Gastrocnemius medialis (tissue), 4 donors: ENCODE results near the gene FSTL1. TPM values are rescaled to one million over a fixed set of nuclear protein-coding genes. Genes with fewer than 3 reads are reported as not detected.

ENCODE experiments used
- ATAC-seq, 2 donors: fragments of 150-250 bp; one replicate each; pipeline ENCODE4 v1.9.1; 2016
- DNase-seq, 2 donors: peaks; one replicate each; pipeline ENCODE4 v3.0.0-alpha.2; 2019
- H3K27ac ChIP-seq, 4 donors: fragments of 200-600 bp; sonication (generic); 1 replicate in 1 of 4; 2 replicates in 3 of 4; pipeline ENCODE4 v1.5.1; 2016 to 2018; ENCODE audit warnings: mild to moderate bottlenecking in 2 of 4, moderate library complexity in 1 of 4
- H3K27me3 ChIP-seq, 3 donors: fragments of 200-600 bp; sonication (generic) in 2 of 3; 1 replicate in 1 of 3; 2 replicates in 2 of 3; pipeline versions ENCODE4 v1.5.1 to v1.6.0; 2016 to 2019; ENCODE audit warnings: mild to moderate bottlenecking in 1 of 3, moderate library complexity in 1 of 3
- H3K36me3 ChIP-seq, 2 donors: fragments of 200-600 bp; sonication (generic) in 1 of 2; one replicate each; pipeline ENCODE4 v1.5.1; 2017 to 2018
- H3K4me1 ChIP-seq, 2 donors: fragments of 200-600 bp; sonication (generic) in 1 of 2; one replicate each; pipeline ENCODE4 v1.5.1; 2016 to 2017; ENCODE audit warnings: mild to moderate bottlenecking in 2 of 2
- H3K4me3 ChIP-seq, 4 donors: fragments of 200-600 bp; sonication (generic) in 3 of 4; 1 replicate in 1 of 4; 2 replicates in 3 of 4; pipeline ENCODE4 v1.5.1; 2016 to 2019; ENCODE audit warnings: mild to moderate bottlenecking in 2 of 4
- H3K9me3 ChIP-seq, 3 donors: fragments of 200-600 bp; sonication (generic) in 2 of 3; 1 replicate in 1 of 3; 2 replicates in 2 of 3; pipeline ENCODE4 v1.5.1; 2016 to 2019
- CTCF ChIP-seq, 5 experiments: fragments of 450-650 bp in 3 of 5; fragments of 200-600 bp in 2 of 5; sonication (generic) in 2 of 5; IDR thresholded peaks in 4 of 5; conservative IDR thresholded peaks in 1 of 5; 1 replicate in 4 of 5; 2 replicates in 1 of 5; pipeline ENCODE4 v1.5.1; 2016 to 2019; ENCODE audit warnings: antibody characterized with exemption in 5 of 5, mild to moderate bottlenecking in 3 of 5, moderate library complexity in 3 of 5
- POLR2A ChIP-seq, 2 donors: fragments of 450-650 bp; IDR thresholded peaks; one replicate each; pipeline ENCODE4 v1.6.1; 2017; ENCODE audit warnings: antibody characterized with exemption in 2 of 2, mild to moderate bottlenecking in 2 of 2, moderate library complexity in 2 of 2
- in situ Hi-C, 4 donors: fragments of 200-750 bp; cut with MboI; loops; one replicate each; pipeline versions ENCODE4 v1.15.0 to v1.8.0; 2017; ENCODE audit warnings: low sequenced_read_pairs in 4 of 4
- intact Hi-C: fragments of 100-400 bp; cut with DNase I; formaldehyde crosslinking; loops from one replicate; pipeline ENCODE4 v1.15.1; 2023; ENCODE audit warnings: low total_unique reads
- total RNA-seq, 4 donors: library from RNA; depleted of rRNA; stranded (reverse); fragments of >200 nt; gene quantifications; one replicate each; pipeline versions ENCODE4 v1.1.0 to v1.2.3, GENCODE V29; 2016

The FSTL1 gene
- total RNA-seq, 4 donors from 2014 or later = 33.4 to 77.5 (median 44.0) TPM

DNA sequence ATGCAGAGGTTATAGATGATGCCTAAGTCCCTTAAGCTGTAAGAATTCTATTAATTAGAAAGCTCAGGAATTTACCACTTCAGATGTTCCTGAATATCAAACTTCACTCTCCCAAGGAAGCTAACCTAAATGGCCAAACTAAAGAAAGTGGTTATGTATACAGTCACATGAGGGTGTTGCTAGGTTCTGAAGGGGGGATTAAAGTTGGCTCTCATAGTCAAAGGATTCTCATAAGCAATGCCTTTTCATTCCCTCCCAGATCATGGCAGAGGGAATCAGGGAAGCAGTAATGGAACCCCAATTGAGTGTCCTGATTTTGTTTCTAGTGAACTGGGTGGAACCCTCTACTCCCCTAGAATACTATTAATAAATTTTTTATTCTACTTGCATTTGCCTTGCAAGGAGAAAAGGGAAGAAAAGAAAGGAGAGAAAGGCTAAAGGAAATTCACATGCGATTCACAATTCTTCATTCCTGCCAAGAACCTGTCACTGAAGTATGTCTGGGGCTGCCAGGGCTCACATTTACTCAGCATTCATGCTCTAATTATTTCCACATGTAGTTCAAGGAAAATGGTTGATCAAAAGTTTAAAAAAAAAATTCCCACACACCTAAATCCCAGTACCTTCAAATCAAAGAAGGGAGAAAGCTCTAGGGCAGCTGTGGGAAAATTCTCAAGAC lies 25.1 kb downstream of the FSTL1 start:
- intact Hi-C loops = no loop called here

GRCh38 chr3:120424976-120425570 lies 25.7 kb downstream of the FSTL1 start:
- Histone ChIP-seq H3K9me3 (no peaks in the 10 kb centered on the region), H3K27ac (no peak overlapping the region), H3K27me3 (no peaks in the 10 kb centered on the region), H3K4me3 (no peak overlapping the region), H3K36me3 (no peaks in the 10 kb centered on the region), H3K4me1 (peaks cover 4 to 26% of the 10 kb centered on the region in 2 donors)
- intact Hi-C loops (no loop called here), in situ Hi-C loops (loop anchor here in 2 of 4 donors (25.0 kb wide), 1 partner anchor 538 kb away; no protein-coding TSS in a partner anchor)
- TF ChIP-seq CTCF (IDR thresholded peaks at IDR 0.05 in 4 of 5, conservative IDR thresholded peaks at IDR 0.05 in 1 of 5) (no peak), POLR2A (IDR thresholded peaks at IDR 0.05) (no peak)
- ATAC-seq (no peak), DNase-seq (no peak)

More for the DNA sequence above, 25.1 kb downstream of the FSTL1 start:
- H3K9me3 ChIP-seq = no peaks in the 10 kb centered on the region
- no peaks in the 10 kb centered on the region for H3K27me3 ChIP-seq
- H3K4me3 ChIP-seq = no peak overlapping the region
- no peak overlapping the region for H3K27ac ChIP-seq
- in situ Hi-C loops = no loop called here
- H3K4me1 ChIP-seq = peaks cover 4 to 22% of the 10 kb centered on the region in 2 donors
- H3K36me3 ChIP-seq = no peaks in the 10 kb centered on the region
- ATAC-seq = no peak
- no peak for DNase-seq
- TF ChIP-seq POLR2A (IDR thresholded peaks at IDR 0.05) = no peak
- no peak for TF ChIP-seq CTCF (IDR thresholded peaks at IDR 0.05 in 4 of 5, conservative IDR thresholded peaks at IDR 0.05 in 1 of 5)

- no peak for TF ChIP-seq POLR2A (IDR thresholded peaks at IDR 0.05)
- Histone ChIP-seq H3K4me1 (peaks cover 10 to 32% of the 10 kb centered on the region in 2 donors), H3K4me3 (no peak overlapping the region), H3K27ac (no peak overlapping the region), H3K27me3 (no peaks in the 10 kb centered on the region), H3K36me3 (no peaks in the 10 kb centered on the region), H3K9me3 (no peaks in the 10 kb centered on the region)
- ATAC-seq (no peak), DNase-seq (no peak)
- intact Hi-C loops = no loop called here
- in situ Hi-C loops = loop anchor here in 2 of 4 donors (25.0 kb wide), 1 partner anchor 537 kb away; no protein-coding TSS in a partner anchor
Observed at GRCh38 chr3:120424506-120424905, 26.3 kb downstream of the FSTL1 start.

GRCh38 chr3:120423432-120423831 lies 27.4 kb downstream of the FSTL1 start:
- no peak for DNase-seq
- Histone ChIP-seq H3K4me1 (peaks cover 20 to 43% of the 10 kb centered on the region in 2 donors), H3K27ac (no peak overlapping the region), H3K4me3 (no peak overlapping the region), H3K36me3 (no peaks in the 10 kb centered on the region), H3K9me3 (no peaks in the 10 kb centered on the region), H3K27me3 (no peaks in the 10 kb centered on the region)
- no peak for TF ChIP-seq CTCF (IDR thresholded peaks at IDR 0.05 in 4 of 5, conservative IDR thresholded peaks at IDR 0.05 in 1 of 5)
- TF ChIP-seq POLR2A (IDR thresholded peaks at IDR 0.05) = no peak
- intact Hi-C loops (no loop called here), in situ Hi-C loops (loop anchor here in 2 of 4 donors (25.0 kb wide), 1 partner anchor 536 kb away; no protein-coding TSS in a partner anchor)
- ATAC-seq = no peak

DNA sequence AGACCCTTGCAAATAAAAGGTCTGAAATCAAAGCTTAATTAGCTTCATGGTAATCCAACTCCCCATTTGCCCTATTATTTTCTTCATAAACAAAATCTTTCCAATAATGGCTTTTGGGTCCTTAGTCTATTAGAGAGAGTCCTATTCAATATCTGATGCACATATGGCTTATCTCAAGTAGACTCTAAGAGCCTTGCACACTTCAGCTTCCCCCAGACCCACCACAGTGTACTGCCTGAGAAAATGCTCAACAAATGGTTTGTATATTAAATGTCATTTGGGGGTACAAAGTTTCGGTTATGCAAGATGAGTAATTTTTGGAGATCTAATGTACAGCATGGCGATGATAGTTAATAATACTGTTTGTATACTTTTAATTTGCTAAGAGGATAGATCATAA lies 28.9 kb downstream of the FSTL1 start:
- H3K4me1 ChIP-seq = peaks cover 28 to 46% of the 10 kb centered on the region in 2 donors
- intact Hi-C loops (no loop called here), in situ Hi-C loops (loop anchor here in 2 of 4 donors (25.0 kb wide), 1 partner anchor 535 kb away; no protein-coding TSS in a partner anchor)
- H3K27ac ChIP-seq = no peak overlapping the region
- no peak overlapping the region for H3K4me3 ChIP-seq
- TF ChIP-seq CTCF (IDR thresholded peaks at IDR 0.05 in 4 of 5, conservative IDR thresholded peaks at IDR 0.05 in 1 of 5) (no peak), POLR2A (IDR thresholded peaks at IDR 0.05) (no peak)
- H3K9me3 ChIP-seq = no peaks in the 10 kb centered on the region
- DNase-seq (no peak), ATAC-seq (no peak)
- H3K36me3 ChIP-seq = no peaks in the 10 kb centered on the region
- H3K27me3 ChIP-seq = no peaks in the 10 kb centered on the region
